BLaER1 treated with 17β-estradiol and CSF1 and Interleukin-3, amounts not matched to agents 10 nM and 100 nM (cell line): ENCODE data around the gene ZNF460.

Experiments used
- H3K27ac ChIP-seq, 11 experiments: shearing (Covaris generic); formaldehyde crosslinking; 2 replicates each; pipeline ENCODE4 v1.8.1; 2022
- H3K27me3 ChIP-seq, 11 experiments: shearing (Covaris generic); formaldehyde crosslinking; 2 replicates each; pipeline ENCODE4 v1.8.1; 2022
- H3K36me3 ChIP-seq, 11 experiments: shearing (Covaris generic); formaldehyde crosslinking; 2 replicates each; pipeline ENCODE4 v1.8.1; 2022
- H3K4me1 ChIP-seq, 10 experiments: shearing (Covaris generic); formaldehyde crosslinking; 2 replicates each; pipeline ENCODE4 v1.8.1; 2022
- H3K4me2 ChIP-seq, 11 experiments: shearing (Covaris generic); formaldehyde crosslinking; 2 replicates each; pipeline ENCODE4 v1.8.1; 2022
- H3K4me3 ChIP-seq, 10 experiments: shearing (Covaris generic); formaldehyde crosslinking; 2 replicates each; pipeline ENCODE4 v1.8.1; 2022
- H3K9ac ChIP-seq, 11 experiments: shearing (Covaris generic); formaldehyde crosslinking; 2 replicates each; pipeline ENCODE4 v1.8.1; 2022
- H3K9me3 ChIP-seq, 11 experiments: shearing (Covaris generic); formaldehyde crosslinking; replicated peaks in 1 of 11; 2 replicates each; pipeline ENCODE4 v1.8.1; 2022
- H4K20me1 ChIP-seq, 11 experiments: shearing (Covaris generic); formaldehyde crosslinking; 2 replicates each; pipeline ENCODE4 v1.8.1; 2022
- Cebpa-rat ChIP-seq, 11 experiments: shearing (Covaris generic); IDR thresholded peaks; 2 replicates each; pipeline ENCODE4 v1.8.1; 2022

Gene ZNF460

DNA sequence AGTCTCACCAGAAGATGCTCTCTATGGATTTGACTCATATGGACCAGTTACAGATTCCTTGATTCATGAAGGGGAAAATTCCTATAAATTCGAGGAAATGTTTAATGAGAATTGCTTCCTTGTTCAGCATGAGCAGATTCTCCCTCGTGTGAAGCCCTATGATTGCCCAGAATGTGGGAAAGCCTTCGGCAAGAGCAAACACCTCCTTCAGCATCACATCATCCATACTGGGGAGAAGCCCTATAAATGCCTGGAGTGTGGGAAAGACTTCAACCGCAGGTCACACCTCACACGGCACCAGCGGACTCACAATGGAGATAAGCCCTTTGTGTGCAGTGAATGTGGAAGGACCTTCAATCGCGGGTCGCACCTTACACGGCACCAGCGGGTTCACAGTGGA, 10.7 kb downstream of the ZNF460 start:
- peaks cover 99 to 100% (median 100%) of the 10 kb centered on the region in 11 experiments for H3K36me3 ChIP-seq
- H3K27ac ChIP-seq, result no peak overlapping the region
- peaks cover 58 to 68% (median 63%) of the 10 kb centered on the region in 11 experiments for H3K9me3 ChIP-seq
- peaks cover 0 to 13% (median 0%) of the 10 kb centered on the region in 10 experiments; a peak in 4 of 20 replicates for H3K4me1 ChIP-seq
- TF ChIP-seq Cebpa-rat (IDR thresholded peaks at IDR 0.05), result no peak
- H3K4me3 ChIP-seq, result no peak overlapping the region
- peaks cover 8 to 100% (median 93%) of the 10 kb centered on the region in 11 experiments; a peak in 21 of 22 replicates for H4K20me1 ChIP-seq
- no peaks in the 10 kb centered on the region for H3K27me3 ChIP-seq
- no peak overlapping the region for H3K4me2 ChIP-seq
- H3K9ac ChIP-seq, result no peak overlapping the region

DNA sequence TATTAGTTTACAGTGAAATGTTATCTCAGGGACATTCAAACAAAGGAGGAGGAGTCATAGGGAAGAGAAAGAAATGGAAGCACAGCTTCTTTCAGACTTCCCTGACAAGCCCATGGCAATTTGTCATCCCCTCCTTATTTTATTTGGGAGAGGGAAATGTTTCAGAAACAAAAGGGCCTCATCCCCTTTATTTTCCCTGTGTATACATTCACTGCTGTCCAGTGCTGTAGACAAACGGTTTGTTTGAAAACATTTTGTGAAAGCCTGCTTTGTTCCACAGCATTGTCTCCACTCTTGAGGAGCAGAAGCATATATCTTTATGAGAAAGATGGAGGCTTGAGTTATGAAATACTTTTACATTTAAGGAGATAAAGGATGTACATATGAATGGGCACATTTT, 12.3 kb downstream of the ZNF460 start:
- peaks cover 95 to 100% (median 99%) of the 10 kb centered on the region in 11 experiments for H3K36me3 ChIP-seq
- peaks cover 20 to 100% (median 93%) of the 10 kb centered on the region in 11 experiments; a peak in 21 of 22 replicates for H4K20me1 ChIP-seq
- H3K27me3 ChIP-seq, result no peaks in the 10 kb centered on the region
- no peak overlapping the region for H3K27ac ChIP-seq
- no peak overlapping the region for H3K4me2 ChIP-seq
- TF ChIP-seq Cebpa-rat (IDR thresholded peaks at IDR 0.05), result no peak
- H3K4me1 ChIP-seq, result peaks cover 0 to 13% (median 0%) of the 10 kb centered on the region in 10 experiments; a peak in 4 of 20 replicates
- peaks cover 58 to 68% (median 63%) of the 10 kb centered on the region in 11 experiments for H3K9me3 ChIP-seq
- no peak overlapping the region for H3K4me3 ChIP-seq
- H3K9ac ChIP-seq, result no peak overlapping the region

DNA sequence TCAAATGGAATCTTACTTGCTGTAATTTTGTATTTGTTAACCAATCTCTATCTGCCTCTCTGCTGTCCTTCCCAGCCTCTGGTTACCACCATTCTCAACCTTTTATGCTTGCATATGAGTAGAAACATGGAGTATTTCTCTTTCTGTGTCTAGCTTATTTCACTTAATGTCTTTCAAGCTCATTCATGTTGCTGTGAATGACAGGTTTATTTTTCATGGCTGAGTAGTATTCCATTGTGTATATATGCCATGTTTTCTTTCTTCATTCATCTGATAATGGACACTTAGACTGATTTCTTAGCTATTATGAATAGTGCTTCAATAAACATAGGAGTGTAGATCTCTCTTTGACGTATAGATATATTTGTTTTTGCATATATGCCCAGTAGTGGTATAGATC, 13.4 kb downstream of the ZNF460 start:
- Histone ChIP-seq H3K4me3 (no peak overlapping the region), H3K9me3 (peaks cover 58 to 66% (median 63%) of the 10 kb centered on the region in 11 experiments), H3K27ac (no peak overlapping the region), H3K4me2 (no peak overlapping the region), H4K20me1 (peaks cover 26 to 100% (median 92%) of the 10 kb centered on the region in 11 experiments; a peak in 20 of 22 replicates), H3K27me3 (no peaks in the 10 kb centered on the region), H3K4me1 (peaks cover 0 to 2% (median 0%) of the 10 kb centered on the region in 10 experiments; a peak in 4 of 20 replicates), H3K36me3 (peaks cover 92 to 100% (median 98%) of the 10 kb centered on the region in 11 experiments), H3K9ac (no peak overlapping the region)
- TF ChIP-seq Cebpa-rat (IDR thresholded peaks at IDR 0.05), result no peak

DNA sequence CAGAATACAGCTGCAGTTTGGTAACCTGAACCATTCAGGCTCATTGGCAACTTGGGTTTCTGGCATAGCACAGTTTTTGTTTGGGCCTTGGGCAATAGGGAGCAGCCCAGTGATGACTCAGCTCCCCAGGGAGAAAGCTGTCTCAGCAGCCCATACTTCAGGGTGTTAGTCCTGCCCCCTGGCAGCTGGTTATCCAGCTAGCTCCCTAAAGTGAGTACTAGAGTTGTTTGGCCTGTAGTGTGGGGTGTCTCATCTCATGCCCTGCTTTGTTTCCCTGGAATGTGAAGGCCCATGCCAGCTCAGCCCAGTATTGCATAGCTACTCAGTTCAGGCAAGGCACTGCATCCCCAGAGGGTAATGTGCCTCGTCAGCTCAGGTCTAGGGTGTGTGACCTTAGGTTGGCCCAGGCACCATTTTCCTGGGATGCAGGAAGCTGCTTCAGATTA, 21.8 kb downstream of the ZNF460 start:
- TF ChIP-seq Cebpa-rat (IDR thresholded peaks at IDR 0.05), result peak in 5 of 11 experiments; percentile 43 to 74 (median 62); a peak in 8 of 22 replicates
- no peaks in the 10 kb centered on the region for H3K9me3 ChIP-seq
- peaks cover 62 to 92% (median 86%) of the 10 kb centered on the region in 11 experiments for H3K36me3 ChIP-seq
- H3K27ac ChIP-seq, result peak overlapping the region in 9 of 11 experiments; percentile 37 to 65 (median 54); a peak in 16 of 22 replicates
- H3K4me1 ChIP-seq, result peaks cover 11 to 19% (median 18%) of the 10 kb centered on the region in 10 experiments
- H3K4me3 ChIP-seq, result no peak overlapping the region
- H3K9ac ChIP-seq, result peak overlapping the region in 6 of 11 experiments; percentile 5 to 45 (median 28); a peak in 4 of 22 replicates
- no peaks in the 10 kb centered on the region for H3K27me3 ChIP-seq
- H3K4me2 ChIP-seq, result peak overlapping the region; percentile 27 to 83 (median 73); a peak in 20 of 22 replicates
- peaks cover 21 to 100% (median 65%) of the 10 kb centered on the region in 11 experiments; a peak in 21 of 22 replicates for H4K20me1 ChIP-seq

DNA sequence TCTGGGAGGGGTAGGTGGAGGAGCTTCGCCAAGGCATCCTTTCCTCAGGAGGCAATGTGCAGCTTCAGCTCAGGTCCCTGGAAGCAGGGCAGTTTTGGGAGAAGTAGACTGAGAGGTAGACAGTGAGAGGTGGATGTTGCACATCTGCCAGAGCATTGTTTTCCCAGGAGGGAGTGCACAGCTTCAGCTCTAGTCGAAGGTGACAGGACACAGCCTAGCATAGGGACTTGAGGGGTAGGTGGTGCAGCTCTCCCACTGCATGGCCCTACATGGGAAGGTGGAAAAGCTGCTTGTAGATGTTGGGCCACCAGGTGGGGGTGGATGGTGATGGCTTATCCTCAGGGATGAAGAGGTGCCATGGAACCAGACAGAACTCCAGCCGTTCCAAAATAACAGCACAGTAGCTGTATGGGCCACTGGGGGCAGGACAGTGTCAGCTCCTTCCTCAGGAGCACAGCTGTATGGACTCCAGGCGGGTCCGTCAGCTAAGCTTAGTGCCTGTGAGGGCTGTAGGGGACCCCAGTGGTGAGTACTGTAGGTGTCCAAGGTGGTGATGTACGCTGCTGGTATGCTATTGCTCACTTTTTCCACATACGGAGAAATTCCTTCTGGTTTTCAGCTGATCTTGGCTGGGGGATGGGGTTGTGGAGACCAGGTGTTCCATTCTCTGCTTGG, 22.6 kb downstream of the ZNF460 start:
- Histone ChIP-seq H3K9ac (no peak overlapping the region), H3K4me3 (no peak overlapping the region), H3K36me3 (peaks cover 57 to 85% (median 77%) of the 10 kb centered on the region in 11 experiments), H4K20me1 (peaks cover 21 to 92% (median 57%) of the 10 kb centered on the region in 11 experiments; a peak in 21 of 22 replicates), H3K27me3 (no peaks in the 10 kb centered on the region), H3K4me1 (peaks cover 11 to 19% (median 18%) of the 10 kb centered on the region in 10 experiments), H3K4me2 (peak overlapping the region in 1 of 11 experiments; percentile 79; a peak in 2 of 22 replicates), H3K9me3 (peaks cover 0 to under 1% (median 0%) of the 10 kb centered on the region in 11 experiments; a peak in 2 of 22 replicates), H3K27ac (peak overlapping the region in 7 of 11 experiments; percentile 9 to 65 (median 54); a peak in 7 of 22 replicates)
- no peak for TF ChIP-seq Cebpa-rat (IDR thresholded peaks at IDR 0.05)

DNA sequence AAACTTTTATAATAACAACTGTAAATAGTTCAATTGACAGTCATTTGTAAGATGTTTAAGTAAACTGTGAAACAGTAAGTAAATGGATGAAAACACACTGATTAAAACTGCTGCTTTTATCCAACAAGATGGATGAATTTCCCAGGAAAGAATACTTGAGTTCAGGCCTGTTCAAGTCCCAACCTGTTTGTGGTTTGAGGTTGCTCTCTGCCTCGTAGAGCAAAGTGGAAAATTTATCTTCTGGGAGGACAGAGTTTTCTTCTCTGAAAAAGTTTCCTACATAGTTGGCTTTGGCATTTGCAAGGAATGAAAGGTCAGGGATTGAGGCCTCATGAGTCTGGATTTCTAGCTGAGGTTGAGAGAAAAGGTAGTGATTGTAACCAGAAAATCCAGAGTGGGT, 24.8 kb downstream of the ZNF460 start:
- H3K9ac ChIP-seq, result no peak overlapping the region

DNA sequence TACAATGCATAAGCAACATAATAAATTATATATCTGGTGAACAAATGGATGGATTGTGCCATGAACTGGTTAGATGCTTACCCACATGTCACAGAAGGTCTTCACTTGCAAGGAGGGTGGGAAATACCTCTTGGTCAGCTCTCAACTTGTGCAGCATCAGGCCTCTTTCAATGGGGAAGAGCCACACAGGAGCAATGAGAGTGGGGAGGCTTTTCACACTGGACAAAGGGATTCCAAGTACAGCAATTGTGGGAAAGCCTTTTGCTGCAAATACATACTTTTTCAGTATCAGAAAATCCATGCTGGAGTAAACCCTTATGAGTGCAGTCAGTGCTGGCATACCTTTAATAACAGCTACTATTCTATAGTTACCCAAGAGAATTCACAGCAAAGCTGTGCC, 28.2 kb downstream of the ZNF460 start:
- Histone ChIP-seq H3K9ac (no peak overlapping the region), H3K27ac (no peak overlapping the region), H3K27me3 (no peaks in the 10 kb centered on the region), H3K9me3 (peaks cover 0 to 13% (median 6%) of the 10 kb centered on the region in 11 experiments; a peak in 8 of 22 replicates), H3K4me2 (no peak overlapping the region), H3K36me3 (peaks cover 5 to 32% (median 23%) of the 10 kb centered on the region in 11 experiments; a peak in 21 of 22 replicates), H3K4me3 (no peak overlapping the region), H4K20me1 (peaks cover 0 to 42% (median 21%) of the 10 kb centered on the region in 11 experiments; a peak in 15 of 22 replicates), H3K4me1 (no peaks in the 10 kb centered on the region)
- no peak for TF ChIP-seq Cebpa-rat (IDR thresholded peaks at IDR 0.05)

More for the DNA sequence above, 24.8 kb downstream of the ZNF460 start:
- Histone ChIP-seq H3K4me1 (peaks cover 11 to 19% (median 18%) of the 10 kb centered on the region in 10 experiments), H3K4me2 (no peak overlapping the region), H3K4me3 (no peak overlapping the region), H4K20me1 (peaks cover 21 to 76% (median 49%) of the 10 kb centered on the region in 11 experiments; a peak in 21 of 22 replicates), H3K36me3 (peaks cover 37 to 63% (median 57%) of the 10 kb centered on the region in 11 experiments), H3K27ac (no peak overlapping the region), H3K9me3 (peaks cover 0 to 13% (median 6%) of the 10 kb centered on the region in 11 experiments; a peak in 8 of 22 replicates), H3K27me3 (no peaks in the 10 kb centered on the region)
- no peak for TF ChIP-seq Cebpa-rat (IDR thresholded peaks at IDR 0.05)

DNA sequence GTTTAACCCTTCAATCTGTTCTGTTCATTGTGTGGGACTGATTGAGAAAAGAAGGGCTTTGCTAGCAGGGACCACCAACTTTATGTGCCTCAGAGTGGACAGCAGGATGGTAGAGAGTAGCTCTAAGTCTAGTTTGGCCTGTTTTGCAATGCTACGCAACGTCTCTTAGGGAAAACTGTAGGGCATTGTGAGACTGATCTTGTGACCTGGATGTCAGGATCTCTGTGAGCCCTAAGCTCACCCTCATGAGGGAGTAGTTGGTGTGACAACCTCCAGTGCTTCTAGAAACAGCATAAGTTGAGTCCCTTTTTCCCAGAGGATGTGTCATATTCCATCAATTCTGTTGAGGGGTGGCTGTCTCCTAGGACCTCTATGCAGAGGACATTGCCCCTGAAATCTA, 30.5 kb downstream of the ZNF460 start:
- Histone ChIP-seq H3K4me3 (no peak overlapping the region), H3K9ac (no peak overlapping the region), H3K36me3 (peaks cover 0 to 9% (median 2%) of the 10 kb centered on the region in 11 experiments; a peak in 7 of 22 replicates), H3K4me1 (no peaks in the 10 kb centered on the region), H3K9me3 (peaks cover 0 to 13% (median 6%) of the 10 kb centered on the region in 11 experiments; a peak in 8 of 22 replicates), H3K27me3 (no peaks in the 10 kb centered on the region), H3K4me2 (no peak overlapping the region), H3K27ac (no peak overlapping the region), H4K20me1 (peaks cover 0 to 19% (median 5%) of the 10 kb centered on the region in 11 experiments; a peak in 5 of 22 replicates)
- TF ChIP-seq Cebpa-rat (IDR thresholded peaks at IDR 0.05), result no peak

DNA sequence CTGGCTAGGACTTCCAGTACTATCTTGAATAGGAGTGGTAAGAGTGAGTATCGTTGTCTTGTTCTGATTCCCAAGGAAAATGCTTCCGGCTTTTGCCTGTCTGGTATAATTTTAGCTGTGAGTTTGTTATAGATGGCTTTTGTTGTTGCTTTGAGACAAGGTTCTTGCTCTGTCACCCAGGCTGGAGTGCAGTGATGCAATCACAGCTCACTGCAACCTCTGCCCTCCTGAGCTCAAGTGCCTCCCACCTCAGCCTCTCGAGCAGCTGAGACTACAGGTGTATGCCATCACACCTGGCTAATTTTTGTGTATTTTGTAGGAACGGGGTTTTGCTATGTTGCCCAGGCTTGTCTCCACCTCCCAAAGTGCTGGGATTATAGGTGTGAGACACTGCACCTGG, 33.9 kb downstream of the ZNF460 start:
- no peak for TF ChIP-seq Cebpa-rat (IDR thresholded peaks at IDR 0.05)
- H3K27me3 ChIP-seq, result peaks cover 0 to 5% (median 0%) of the 10 kb centered on the region in 11 experiments; a peak in 2 of 22 replicates

More for the DNA sequence above, 33.9 kb downstream of the ZNF460 start:
- no peaks in the 10 kb centered on the region for H3K36me3 ChIP-seq
- no peak overlapping the region for H3K4me3 ChIP-seq
- H3K9me3 ChIP-seq, result peaks cover 0 to 2% (median 0%) of the 10 kb centered on the region in 11 experiments; a peak in 1 of 22 replicates
- no peak overlapping the region for H3K27ac ChIP-seq
- no peak overlapping the region for H3K9ac ChIP-seq
- no peaks in the 10 kb centered on the region for H3K4me1 ChIP-seq
- H3K4me2 ChIP-seq, result no peak overlapping the region
- H4K20me1 ChIP-seq, result no peaks in the 10 kb centered on the region
